Ovary (tissue), 3 donors: Measurements from ENCODE around the gene RAB39B.

ENCODE experiments used
- CTCF ChIP-seq, 3 donors: fragments of 450-650 bp in 2 of 3; fragments of 200-600 bp in 1 of 3; IDR thresholded peaks; one replicate each; pipeline versions ENCODE4 v1.5.1 to v1.8.0; 2016 to 2022; ENCODE audit warnings: antibody characterized with exemption in 3 of 3, mild to moderate bottlenecking in 1 of 3
- EP300 ChIP-seq: sonication (generic); formaldehyde crosslinking; IDR thresholded peaks from one replicate; pipeline ENCODE4 v1.6.1; 2017; ENCODE audit warnings: antibody characterized with exemption
- POLR2A ChIP-seq: fragments of 450-650 bp; IDR thresholded peaks from one replicate; pipeline ENCODE4 v1.6.1; 2017; ENCODE audit warnings: antibody characterized with exemption, mild to moderate bottlenecking, moderate library complexity
- donor health status: DM: no; HTN: no; CAD: no.

GRCh38 chrX:155246748-155247147 lies 17.5 kb downstream of the RAB39B start:
- TF ChIP-seq POLR2A: no peak
- TF ChIP-seq CTCF (IDR thresholded peaks at IDR 0.05): no peak
- TF ChIP-seq EP300: no peak
